Measurements from ENCODE around the gene STOML1.

The STOML1 gene

DNA sequence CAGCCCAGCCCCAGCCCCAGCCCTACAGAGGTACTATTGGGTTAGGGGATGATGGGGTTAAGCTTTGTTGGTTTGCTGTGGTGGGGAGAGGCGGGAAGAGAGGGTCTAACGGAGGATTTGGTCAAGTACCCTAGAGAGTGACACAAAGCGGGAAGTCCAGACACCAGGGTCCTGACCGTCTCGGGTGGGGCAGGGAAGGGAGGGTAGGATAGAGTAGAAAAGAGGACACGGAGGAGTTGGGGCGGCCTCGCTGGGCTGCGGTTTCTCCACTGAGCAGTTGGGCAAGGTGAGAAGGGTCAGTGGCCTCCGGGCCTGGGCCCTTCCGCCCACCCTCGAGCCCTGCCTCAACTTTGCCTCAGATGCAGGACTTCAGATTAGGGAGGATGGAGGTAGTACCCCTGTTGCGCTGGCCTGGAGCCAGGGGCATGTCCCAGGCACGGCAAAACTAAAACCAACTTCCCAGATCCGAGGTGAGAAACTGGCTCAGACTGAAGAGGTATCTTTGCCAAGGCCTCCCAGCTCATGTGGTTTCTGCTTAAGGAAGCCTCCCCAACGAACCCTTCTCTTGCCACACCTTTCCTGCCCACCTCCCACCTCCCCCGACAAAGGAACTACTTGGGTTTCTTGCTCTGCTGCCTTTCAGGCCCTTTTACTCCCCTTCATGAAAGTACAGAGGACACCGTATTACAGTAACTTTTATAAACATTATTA, 3.0 kb upstream of the STOML1 start:
- H3K36me3 Mint-ChIP-seq: peaks cover 19% of the 10 kb centered on the region
- H3K27ac Mint-ChIP-seq: peak overlapping the region; percentile 82
- H3K27me3 Mint-ChIP-seq: no peaks in the 10 kb centered on the region
- H3K9me3 Mint-ChIP-seq: no peaks in the 10 kb centered on the region
- H3K4me1 Mint-ChIP-seq: peaks cover 81% of the 10 kb centered on the region
- peak overlapping the region; percentile 83 for H3K4me3 Mint-ChIP-seq
- ATAC-seq: no peak

DNA sequence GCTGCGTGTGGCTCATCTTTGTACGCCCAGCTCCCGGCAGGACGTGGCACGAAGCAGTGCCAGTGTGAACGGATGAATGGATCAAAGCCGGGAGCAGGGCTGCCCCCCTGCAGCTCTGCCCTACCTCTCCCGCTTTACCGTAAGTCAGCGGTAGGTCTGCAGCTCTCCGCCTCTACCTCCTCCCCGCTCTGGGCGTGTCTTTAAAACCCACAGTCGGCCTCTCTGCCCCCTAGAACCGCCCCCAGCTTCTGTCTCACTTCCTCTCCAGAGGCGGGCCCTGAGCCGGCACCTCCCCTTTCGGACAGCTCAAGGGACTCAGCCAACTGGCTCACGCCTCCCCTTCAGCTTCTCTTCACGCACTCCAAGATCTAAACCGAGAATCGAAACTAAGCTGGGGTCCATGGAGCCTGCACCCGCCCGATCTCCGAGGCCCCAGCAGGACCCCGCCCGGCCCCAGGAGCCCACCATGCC, 2.4 kb upstream of the STOML1 start, which contains the start of gene PML:
PML (plus strand) TSS at position 304 of the 471 bp plus-strand sequence; CDS start at position 401, 97 bp downstream.
- ATAC-seq: peak; percentile 92
- H3K4me1 Mint-ChIP-seq: peaks cover 83% of the 10 kb centered on the region

DNA sequence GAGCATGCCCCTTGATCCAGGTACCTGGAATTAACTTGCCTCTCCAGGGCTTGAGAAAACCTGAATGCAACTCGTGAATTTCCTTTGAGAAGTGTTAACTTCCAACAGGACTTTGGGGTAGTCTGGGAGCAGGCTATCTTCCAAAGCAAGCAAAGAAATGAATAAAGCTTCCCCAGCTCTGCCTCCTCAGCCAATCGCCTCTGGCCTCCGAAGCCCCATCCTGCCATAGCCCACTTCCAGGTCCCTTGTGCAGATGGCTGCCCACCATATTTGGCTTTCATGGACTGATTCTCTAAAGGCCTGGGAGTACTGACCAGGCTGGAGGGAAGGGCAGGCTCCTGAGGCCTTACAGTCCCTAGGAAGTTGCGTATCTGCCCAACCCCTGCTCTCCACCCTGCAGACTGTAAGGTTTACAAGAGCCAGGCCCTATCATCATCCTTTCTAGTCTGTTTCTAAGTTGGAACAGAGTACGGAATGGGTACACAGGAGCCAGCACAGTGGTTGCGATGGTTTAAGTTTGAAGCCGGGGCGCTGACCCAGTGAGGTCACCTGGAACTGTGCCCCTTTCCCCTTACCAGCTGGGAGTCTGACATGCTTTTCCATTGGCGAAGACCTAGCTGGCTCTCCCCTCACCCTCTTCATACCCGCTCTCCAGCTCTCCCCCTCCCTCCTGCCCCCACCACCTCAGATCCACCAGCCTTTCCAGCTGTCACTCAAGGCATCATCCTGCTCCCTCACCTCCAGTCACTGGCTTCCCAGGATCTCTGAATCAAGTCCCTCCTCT, 1.3 kb upstream of the STOML1 start:
- Mint-ChIP-seq H3K36me3 (peaks cover 12% of the 10 kb centered on the region), H3K4me1 (peaks cover 76% of the 10 kb centered on the region), H3K27ac (peak overlapping the region; percentile 82), H3K27me3 (no peaks in the 10 kb centered on the region), H3K4me3 (peak overlapping the region; percentile 83), H3K9me3 (no peaks in the 10 kb centered on the region)
- no peak for ATAC-seq

More for the DNA sequence above, 2.4 kb upstream of the STOML1 start, which contains the start of gene PML:
- Mint-ChIP-seq H3K27me3 (no peaks in the 10 kb centered on the region), H3K27ac (peak within 1 kb of the TSS; percentile 82), H3K36me3 (peaks cover 19% of the 10 kb centered on the region), H3K4me3 (peak within 1 kb of the TSS; percentile 83), H3K9me3 (no peaks in the 10 kb centered on the region)

DNA sequence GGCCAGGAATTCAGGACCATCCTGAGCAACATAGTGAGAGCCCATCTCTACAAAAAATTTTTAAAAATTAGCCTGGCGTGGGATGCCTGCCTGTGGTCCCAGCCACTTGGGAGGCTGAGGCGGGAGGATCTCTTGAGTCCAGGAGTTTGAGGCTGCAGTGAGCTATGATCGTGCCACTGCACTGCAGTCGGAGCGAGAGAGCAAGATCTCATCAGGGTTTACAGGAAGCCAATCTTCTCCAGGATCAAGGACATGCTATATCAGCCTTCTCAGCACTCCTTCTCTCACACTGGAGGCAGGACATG, 451 bp upstream of the STOML1 start:
- Mint-ChIP-seq H3K27me3 (no peaks in the 10 kb centered on the region), H3K4me1 (peaks cover 76% of the 10 kb centered on the region), H3K9me3 (no peaks in the 10 kb centered on the region), H3K4me3 (peak overlapping the region; percentile 90), H3K27ac (peak overlapping the region; percentile 76), H3K36me3 (peaks cover 4% of the 10 kb centered on the region)
- ATAC-seq: no peak

DNA sequence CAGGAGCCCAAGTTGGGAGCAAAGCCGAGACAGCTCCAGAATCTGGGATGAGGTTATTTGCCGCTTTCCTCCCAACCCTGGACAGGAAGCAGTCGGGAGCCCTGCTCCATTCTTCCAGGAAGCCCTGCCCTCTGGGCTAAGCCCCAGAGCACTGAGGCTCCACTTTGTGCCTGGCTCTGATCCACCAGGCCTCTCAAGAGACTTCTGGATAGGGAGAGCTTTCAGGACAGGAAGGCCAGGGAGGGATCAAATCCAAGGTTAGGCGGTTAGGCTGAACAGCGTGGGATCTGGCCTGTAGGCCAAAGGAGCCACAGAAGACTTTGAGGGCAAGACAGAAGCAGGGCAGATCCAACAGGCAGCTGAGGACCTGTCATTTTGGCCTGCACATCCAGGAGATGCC, 835 bp downstream of the STOML1 start:
- peaks cover 76% of the 10 kb centered on the region for H3K4me1 Mint-ChIP-seq
- H3K27ac Mint-ChIP-seq: peak overlapping the region; percentile 76
- no peaks in the 10 kb centered on the region for H3K9me3 Mint-ChIP-seq
- peak overlapping the region; percentile 90 for H3K4me3 Mint-ChIP-seq
- no peak for ATAC-seq
- peaks cover 8% of the 10 kb centered on the region for H3K36me3 Mint-ChIP-seq
- no peaks in the 10 kb centered on the region for H3K27me3 Mint-ChIP-seq

DNA sequence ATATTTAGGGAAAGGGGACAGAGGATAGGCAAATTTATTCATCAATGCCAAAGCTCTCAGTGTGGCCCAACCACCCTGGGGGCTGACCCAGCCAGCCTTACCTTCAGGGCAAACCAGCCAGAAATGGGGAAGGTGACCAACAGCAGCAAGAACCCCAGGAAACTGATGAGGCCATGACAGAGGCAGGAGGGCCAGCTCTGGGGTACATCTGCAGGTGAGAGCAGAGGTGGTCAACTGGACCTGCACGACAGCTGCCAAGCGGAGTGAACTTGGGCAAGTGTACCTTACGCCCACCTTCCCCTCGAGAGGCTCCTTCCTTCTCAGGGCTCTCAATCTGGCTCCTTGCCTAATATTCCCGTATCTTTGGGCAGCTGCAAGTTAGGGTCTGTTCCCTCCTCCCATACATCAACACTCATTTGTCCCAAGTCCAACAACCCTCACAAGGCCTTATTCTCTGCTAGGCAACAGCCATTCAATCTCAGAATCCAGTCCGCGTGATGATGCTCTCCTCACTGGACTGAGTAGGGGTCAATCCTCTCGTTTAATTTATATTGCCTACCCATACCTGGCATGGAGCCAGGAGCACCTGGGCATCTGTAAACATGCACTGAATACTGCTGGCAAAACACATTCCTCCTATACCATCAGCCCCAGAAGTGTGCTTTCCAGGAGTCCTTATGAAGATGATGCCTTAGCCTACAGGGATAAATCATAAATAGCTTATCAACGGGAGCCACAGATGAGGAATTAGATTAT, 1.7 kb downstream of the STOML1 start:
- Mint-ChIP-seq H3K36me3 (peaks cover 15% of the 10 kb centered on the region), H3K27me3 (no peaks in the 10 kb centered on the region), H3K4me1 (peaks cover 76% of the 10 kb centered on the region), H3K9me3 (no peaks in the 10 kb centered on the region), H3K4me3 (no peak overlapping the region), H3K27ac (no peak overlapping the region)
- ATAC-seq: no peak

DNA sequence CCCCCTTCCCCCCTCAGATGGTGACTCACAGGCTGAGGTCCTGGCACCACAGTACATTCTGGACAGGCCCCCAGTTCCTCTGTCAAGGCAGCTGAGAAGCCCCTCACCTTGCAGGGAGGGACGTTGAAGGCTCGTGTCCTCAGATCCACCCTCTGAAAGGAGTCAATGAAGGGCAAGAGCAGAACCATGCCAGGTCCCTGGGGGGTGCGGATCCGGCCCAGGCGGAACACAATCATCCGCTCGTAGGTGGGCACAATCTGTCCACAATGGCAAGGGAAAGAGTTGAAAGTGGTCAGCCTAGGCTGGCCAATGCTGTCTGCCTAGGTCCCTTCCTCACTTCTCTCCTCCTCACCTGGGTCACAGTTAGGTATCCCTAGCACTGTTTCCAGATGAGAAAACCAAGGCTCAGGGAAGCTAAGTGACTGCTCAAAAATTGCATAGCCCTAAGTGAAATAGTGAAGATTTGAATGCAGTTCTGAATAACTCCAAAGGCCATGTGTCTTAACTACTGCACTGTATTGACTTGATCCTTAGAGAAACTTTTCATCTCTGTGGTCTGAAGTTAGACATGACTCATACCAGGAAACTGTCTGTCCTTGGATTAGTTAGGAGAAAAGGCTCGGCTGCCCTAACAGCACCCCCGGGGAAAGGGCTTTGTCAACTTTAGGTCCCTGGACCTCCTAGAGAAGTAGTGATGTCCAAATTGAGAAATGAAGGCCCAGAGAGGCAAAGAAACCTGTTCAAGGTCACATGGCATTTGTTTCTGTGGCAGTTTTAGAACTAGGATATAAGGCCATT, 2.9 kb downstream of the STOML1 start:
- H3K4me3 Mint-ChIP-seq: no peak overlapping the region
- peak overlapping the region; percentile 62 for H3K27ac Mint-ChIP-seq
- peaks cover 80% of the 10 kb centered on the region for H3K4me1 Mint-ChIP-seq
- peaks cover 17% of the 10 kb centered on the region for H3K36me3 Mint-ChIP-seq
- H3K9me3 Mint-ChIP-seq: no peaks in the 10 kb centered on the region
- ATAC-seq: no peak
- no peaks in the 10 kb centered on the region for H3K27me3 Mint-ChIP-seq

DNA sequence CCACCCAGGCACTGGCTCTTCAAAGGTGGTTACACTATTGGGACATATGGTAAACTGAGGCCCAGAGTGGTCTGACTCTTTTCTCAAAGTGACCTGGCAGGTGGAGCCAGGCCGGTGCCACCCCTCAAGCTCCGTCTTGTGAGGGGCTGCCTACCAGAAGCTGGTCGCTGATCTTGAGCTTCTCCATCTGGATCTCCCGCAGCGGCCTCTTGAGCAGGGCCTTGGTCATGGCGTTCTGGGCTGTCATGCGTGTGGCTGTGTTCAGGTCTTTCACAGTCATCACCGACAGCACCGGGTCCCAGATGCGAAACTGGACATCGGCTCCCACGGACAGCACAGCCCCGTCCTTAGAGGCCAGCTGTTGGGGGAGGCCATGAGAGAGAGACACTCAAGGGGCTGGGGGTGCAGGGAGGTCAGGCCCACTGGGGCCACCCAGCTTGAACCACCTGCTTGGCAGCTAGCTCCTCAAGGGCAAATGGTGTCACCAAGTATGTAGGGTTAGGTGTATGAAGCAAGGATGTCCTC, 3.6 kb downstream of the STOML1 start:
- H3K4me1 Mint-ChIP-seq: peaks cover 79% of the 10 kb centered on the region
- no peaks in the 10 kb centered on the region for H3K27me3 Mint-ChIP-seq
- no peak for ATAC-seq
- no peak overlapping the region for H3K4me3 Mint-ChIP-seq
- H3K27ac Mint-ChIP-seq: peak overlapping the region; percentile 62
- H3K9me3 Mint-ChIP-seq: no peaks in the 10 kb centered on the region
- H3K36me3 Mint-ChIP-seq: peaks cover 22% of the 10 kb centered on the region

DNA sequence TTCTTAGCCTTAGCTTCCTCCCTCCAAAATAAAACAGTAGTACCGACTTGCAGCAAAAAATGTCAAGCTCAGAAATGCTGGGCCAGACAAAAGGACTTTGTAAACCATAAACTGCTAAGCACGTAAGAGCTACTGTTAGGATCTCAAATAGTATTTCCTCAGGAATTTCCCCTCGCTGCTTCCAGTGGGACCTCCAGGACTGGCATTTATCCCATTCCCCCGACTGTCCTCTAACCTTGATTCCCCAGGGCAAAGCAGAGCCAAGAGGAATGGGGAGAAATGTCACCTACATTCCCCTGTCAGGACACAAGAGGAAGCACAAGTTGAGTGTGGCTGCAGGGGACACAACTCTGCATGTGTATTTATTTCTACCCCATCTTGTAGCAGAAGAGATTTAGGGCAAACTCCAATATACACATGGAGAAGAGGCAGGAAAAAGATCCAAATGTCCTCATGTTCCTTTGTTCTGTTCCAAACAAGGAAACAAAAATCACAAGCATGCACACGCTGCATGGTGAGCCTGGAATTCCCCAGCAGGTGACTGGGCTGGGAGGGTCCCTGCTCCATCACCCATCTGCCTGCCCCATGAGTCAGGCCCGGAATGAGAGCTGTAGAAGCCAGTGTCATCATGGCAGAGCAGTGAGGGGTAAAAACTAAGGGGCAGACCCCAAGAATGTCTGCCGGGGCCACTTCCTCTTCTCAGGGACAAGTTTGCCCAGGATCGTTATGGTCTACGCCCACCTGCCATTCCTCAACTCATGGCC, 4.2 kb downstream of the STOML1 start:
- Mint-ChIP-seq H3K27ac (peak overlapping the region; percentile 62), H3K4me3 (no peak overlapping the region), H3K27me3 (no peaks in the 10 kb centered on the region), H3K9me3 (no peaks in the 10 kb centered on the region), H3K36me3 (peaks cover 22% of the 10 kb centered on the region), H3K4me1 (peaks cover 80% of the 10 kb centered on the region)
- peak; percentile 62 for ATAC-seq

DNA sequence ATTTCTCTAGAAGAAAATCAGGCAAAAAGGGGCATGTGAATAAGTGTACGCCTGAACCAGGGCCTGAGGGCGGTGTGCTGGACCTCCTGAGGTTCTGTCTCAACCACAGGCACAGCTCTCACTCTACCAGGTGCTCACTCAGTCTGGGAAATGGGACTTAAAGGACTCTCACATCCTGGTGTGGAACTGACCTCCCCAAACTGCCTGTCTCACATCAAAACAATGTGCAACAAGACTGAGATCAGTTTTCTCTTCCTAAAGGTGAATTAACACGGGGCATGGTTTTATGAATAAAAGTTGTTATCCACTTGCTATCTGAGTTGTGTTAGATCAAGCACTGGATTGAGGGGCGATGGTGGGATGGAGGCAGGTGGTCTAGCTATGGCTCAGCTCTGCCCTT, 4.8 kb downstream of the STOML1 start:
- Mint-ChIP-seq H3K36me3 (peaks cover 22% of the 10 kb centered on the region), H3K4me3 (no peak overlapping the region), H3K9me3 (no peaks in the 10 kb centered on the region), H3K27ac (peak overlapping the region; percentile 62), H3K4me1 (peaks cover 80% of the 10 kb centered on the region), H3K27me3 (no peaks in the 10 kb centered on the region)
- no peak for ATAC-seq

DNA sequence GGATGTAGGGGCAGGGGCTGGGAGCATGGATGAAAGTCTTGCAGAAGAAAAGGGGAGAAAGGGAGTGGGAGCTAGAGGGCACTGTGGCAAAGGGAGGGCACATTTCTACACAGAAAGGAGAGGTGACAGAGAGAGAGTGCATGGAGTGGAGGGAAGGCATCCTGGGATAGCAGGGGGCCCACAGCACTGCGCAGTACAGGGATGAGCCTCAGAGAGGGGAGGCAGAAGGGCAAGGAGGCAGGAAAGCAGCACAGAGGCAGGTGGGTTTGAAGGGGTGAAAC, 5.4 kb downstream of the STOML1 start:
- no peaks in the 10 kb centered on the region for H3K27me3 Mint-ChIP-seq

DNA sequence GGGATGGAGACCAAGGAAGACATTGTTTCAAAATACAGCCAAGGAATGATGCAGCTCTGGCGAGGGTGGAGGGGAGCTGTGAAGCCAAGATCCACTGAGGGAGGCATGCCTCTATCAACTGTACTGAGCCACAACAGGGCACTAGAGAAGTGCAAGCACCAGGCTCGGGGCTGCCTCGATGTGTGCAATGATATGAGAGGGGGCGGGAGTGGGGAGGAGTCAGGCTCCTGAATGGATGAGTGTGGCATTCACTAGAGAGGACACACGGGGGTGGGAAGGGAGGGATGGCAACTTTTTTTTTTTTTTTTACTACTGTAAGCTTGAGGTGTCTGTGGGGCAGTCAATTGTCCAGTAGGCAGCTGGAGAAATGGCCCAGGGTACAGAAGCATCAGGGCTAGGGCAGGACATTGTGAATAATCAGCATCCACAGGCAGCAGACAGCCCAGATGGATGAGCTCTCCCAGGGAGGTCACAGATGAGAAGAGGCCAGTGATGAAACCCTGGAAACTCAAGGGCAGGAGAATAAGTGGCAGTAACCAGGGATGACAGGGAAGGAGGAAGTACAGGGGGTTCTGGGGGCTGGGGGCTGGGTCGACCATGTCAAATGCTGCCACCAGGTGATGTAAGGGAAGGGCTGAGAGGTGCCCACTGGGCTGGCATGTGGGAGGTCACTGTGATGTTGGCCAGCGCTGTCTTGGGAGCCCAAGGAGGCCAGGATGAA, 5.9 kb downstream of the STOML1 start:
- Mint-ChIP-seq H3K27ac (peak overlapping the region; percentile 62), H3K27me3 (no peaks in the 10 kb centered on the region), H3K4me3 (no peak overlapping the region), H3K9me3 (no peaks in the 10 kb centered on the region), H3K36me3 (peaks cover 22% of the 10 kb centered on the region), H3K4me1 (peaks cover 85% of the 10 kb centered on the region)
- no peak for ATAC-seq

More for the DNA sequence above, 5.4 kb downstream of the STOML1 start:
- peak overlapping the region; percentile 62 for H3K27ac Mint-ChIP-seq
- H3K4me3 Mint-ChIP-seq: no peak overlapping the region
- peaks cover 84% of the 10 kb centered on the region for H3K4me1 Mint-ChIP-seq
- H3K9me3 Mint-ChIP-seq: no peaks in the 10 kb centered on the region
- ATAC-seq: no peak
- H3K36me3 Mint-ChIP-seq: peaks cover 22% of the 10 kb centered on the region

DNA sequence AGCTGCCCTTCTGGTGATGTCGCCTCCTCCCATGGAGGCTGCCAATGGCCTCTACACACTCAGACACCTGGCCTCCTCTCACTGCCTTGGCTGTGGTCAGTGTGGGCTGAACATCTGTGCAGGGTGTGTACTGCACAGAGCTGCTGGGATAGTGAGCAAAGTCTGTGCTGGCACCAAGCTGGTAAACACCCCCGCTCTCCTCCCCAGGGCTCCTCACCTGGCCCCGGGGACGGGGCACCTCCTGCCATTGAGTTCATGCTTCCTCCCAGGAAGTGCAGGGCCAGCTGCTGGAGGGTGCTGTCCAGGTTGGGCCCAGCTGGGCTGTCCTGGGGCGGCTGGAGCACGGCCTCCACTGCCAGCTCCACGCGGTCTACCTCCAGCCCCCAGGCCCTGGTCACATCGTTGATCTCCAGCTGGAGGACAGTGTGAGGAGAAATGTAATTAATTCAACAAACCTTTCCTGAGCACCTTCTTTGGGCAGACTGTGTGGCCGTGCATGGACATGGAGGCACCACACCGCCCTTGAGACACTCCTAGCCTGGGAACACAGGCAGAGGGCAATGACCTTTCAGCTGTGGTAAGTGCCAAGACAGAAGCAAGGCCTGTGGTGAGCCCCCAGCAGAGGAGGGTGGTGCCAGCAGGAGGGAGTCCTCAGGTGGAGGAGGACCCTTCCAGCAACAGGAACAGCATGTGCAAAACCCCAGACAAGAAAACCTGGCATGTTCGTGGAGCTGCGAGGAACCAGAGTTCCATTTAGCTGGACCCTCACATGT, 6.8 kb downstream of the STOML1 start:
- H3K9me3 Mint-ChIP-seq: no peaks in the 10 kb centered on the region
- H3K27me3 Mint-ChIP-seq: no peaks in the 10 kb centered on the region
- no peak overlapping the region for H3K4me3 Mint-ChIP-seq
- H3K4me1 Mint-ChIP-seq: peaks cover 76% of the 10 kb centered on the region
- H3K36me3 Mint-ChIP-seq: peaks cover 22% of the 10 kb centered on the region
- H3K27ac Mint-ChIP-seq: peak overlapping the region; percentile 62
- ATAC-seq: peak; percentile 64

Measured in stimulated activated memory B cell treated with anti-CD40 and anti-IgM and Interleukin-4, amounts not matched to agents 10 μg/mL and 1 μg/mL and 100 μg/mL, for 72 hours (primary cell).